ENCODE results near the gene MYOT. TPM values are rescaled to one million over a fixed set of nuclear protein-coding genes. Genes with fewer than 3 reads are reported as not detected.

Gene MYOT
- total RNA-seq, 1 experiment from 2014 or later: not detected

- Histone ChIP-seq H3K9me2 (ENCODE audit: insufficient read depth) (no peaks in the 10 kb centered on the region), H3K36me3 (ENCODE audit: low read depth) (no peaks in the 10 kb centered on the region), H3K4me3 (no peak overlapping the region), H3K4me1 (replicated peaks; ENCODE audit: insufficient read depth) (peaks cover 11% of the 10 kb centered on the region), H3F3A (ENCODE audit: insufficient read depth, low read depth) (peaks cover 7% of the 10 kb centered on the region; the same call in 1 of the 2 replicates), H3K27me3 (ENCODE audit: insufficient read depth, low read depth) (no peaks in the 10 kb centered on the region), H3K9me3 (ENCODE audit: insufficient read depth, low read depth) (no peaks in the 10 kb centered on the region), H3K4me2 (no peak overlapping the region), H3K79me2 (ENCODE audit: low read depth) (no peaks in the 10 kb centered on the region), H2AFZ (no peak overlapping the region), H3K27ac (no peak overlapping the region), H4K20me1 (ENCODE audit: insufficient read depth) (no peaks in the 10 kb centered on the region)
- DNase-seq: no peak
- no peak for TF ChIP-seq EZH2 (IDR thresholded peaks at IDR 0.05; ENCODE audit: low read depth)
- TF ChIP-seq CTCF (conservative IDR thresholded peaks at IDR 0.05): no peak
- CTCF ChIA-PET: no interaction called here
- POLR2A ChIA-PET (ENCODE audit: unreplicated experiment): no interaction called here
- intact Hi-C loops (cut with micrococcal nuclease; ENCODE audit: unreplicated experiment): no loop called here
- no TSS peak for BruUV-seq (replicated peaks)
These were observed 28.7 kb upstream of the MYOT start for GRCh38 chr5:137838976-137839375.

GRCh38 chr5:137842296-137842695 is 25.4 kb upstream of the MYOT start:
- no peak overlapping the region for H2AFZ ChIP-seq
- BruUV-seq (replicated peaks): no TSS peak
- H3K79me2 ChIP-seq (ENCODE audit: low read depth): no peaks in the 10 kb centered on the region
- no peaks in the 10 kb centered on the region for H3K27me3 ChIP-seq (ENCODE audit: insufficient read depth, low read depth)
- H3K36me3 ChIP-seq (ENCODE audit: low read depth): no peaks in the 10 kb centered on the region
- H3K4me2 ChIP-seq: no peak overlapping the region
- no peaks in the 10 kb centered on the region for H3K4me1 ChIP-seq (replicated peaks; ENCODE audit: insufficient read depth)
- CTCF ChIA-PET: no interaction called here
- H4K20me1 ChIP-seq (ENCODE audit: insufficient read depth): no peaks in the 10 kb centered on the region
- TF ChIP-seq CTCF (conservative IDR thresholded peaks at IDR 0.05): no peak
- TF ChIP-seq EZH2 (IDR thresholded peaks at IDR 0.05; ENCODE audit: low read depth): no peak
- H3K4me3 ChIP-seq: no peak overlapping the region
- H3K9me2 ChIP-seq (ENCODE audit: insufficient read depth): no peaks in the 10 kb centered on the region
- no peak for DNase-seq
- no peaks in the 10 kb centered on the region for H3K9me3 ChIP-seq (ENCODE audit: insufficient read depth, low read depth)
- no peaks in the 10 kb centered on the region for H3F3A ChIP-seq (ENCODE audit: insufficient read depth, low read depth)
- intact Hi-C loops (cut with micrococcal nuclease; ENCODE audit: unreplicated experiment): no loop called here
- H3K27ac ChIP-seq: no peak overlapping the region
- POLR2A ChIA-PET (ENCODE audit: unreplicated experiment): interaction anchor here (0.7 kb wide), 1 partner anchor 350 kb away, joined by 19 read pairs; no protein-coding TSS in a partner anchor

GRCh38 chr5:137843676-137844299 is 23.9 kb upstream of the MYOT start:
- H3K9me3 ChIP-seq (ENCODE audit: insufficient read depth, low read depth): no peaks in the 10 kb centered on the region
- no peaks in the 10 kb centered on the region for H3K79me2 ChIP-seq (ENCODE audit: low read depth)
- no peaks in the 10 kb centered on the region for H3K36me3 ChIP-seq (ENCODE audit: low read depth)
- H4K20me1 ChIP-seq (ENCODE audit: insufficient read depth): no peaks in the 10 kb centered on the region
- H3K9me2 ChIP-seq (ENCODE audit: insufficient read depth): no peaks in the 10 kb centered on the region
- no peak for DNase-seq
- H3K4me2 ChIP-seq: no peak overlapping the region
- H3K4me3 ChIP-seq: no peak overlapping the region
- no peak overlapping the region for H2AFZ ChIP-seq
- ChIA-PET CTCF (no interaction called here), POLR2A (ENCODE audit: unreplicated experiment) (no interaction called here)
- intact Hi-C loops (cut with micrococcal nuclease; ENCODE audit: unreplicated experiment): no loop called here
- no peaks in the 10 kb centered on the region for H3K4me1 ChIP-seq (replicated peaks; ENCODE audit: insufficient read depth)
- no peaks in the 10 kb centered on the region for H3F3A ChIP-seq (ENCODE audit: insufficient read depth, low read depth)
- BruUV-seq (replicated peaks): no TSS peak
- TF ChIP-seq CTCF (conservative IDR thresholded peaks at IDR 0.05): no peak
- TF ChIP-seq EZH2 (IDR thresholded peaks at IDR 0.05; ENCODE audit: low read depth): no peak
- no peak overlapping the region for H3K27ac ChIP-seq
- H3K27me3 ChIP-seq (ENCODE audit: insufficient read depth, low read depth): no peaks in the 10 kb centered on the region
